HEK293T (cell line): ENCODE results near the gene NCS1.

ENCODE experiments used
- CTCF ChIA-PET: fragments of 350-600 bp; formaldehyde crosslinking; extraction: SDS; loops from one replicate; lab custom pipeline; 2021; ENCODE audit warnings: antibody characterized with exemption, inconsistent platforms; lab: Yijun Ruan, JAX
- POLR2A ChIA-PET: fragments of 350-600 bp; formaldehyde crosslinking; extraction: SDS; loops from one replicate; lab custom pipeline; 2020; ENCODE audit warnings: antibody characterized with exemption, inconsistent platforms; lab: Yijun Ruan, JAX
- DNase-seq: peaks from one replicate; pipeline ENCODE4 v3.0.0; 2012; ENCODE audit warnings: mixed read lengths; ENCODE audit errors: extremely low spot score
- ARNT ChIP-seq: fragments of 450-650 bp; IDR thresholded peaks from 2 replicates; pipeline ENCODE4 v1.6.1; 2017; ENCODE audit warnings: mild to moderate bottlenecking
- BHLHE40 ChIP-seq: fragments of 450-650 bp; IDR thresholded peaks from 2 replicates; pipeline ENCODE4 v1.6.1; 2016; ENCODE audit warnings: mild to moderate bottlenecking, moderate library complexity, borderline replicate concordance
- CTBP1 ChIP-seq: fragments of 450-650 bp; IDR thresholded peaks from 2 replicates; pipeline ENCODE4 v1.6.1; 2016; ENCODE audit warnings: borderline replicate concordance
- ELF4 ChIP-seq: fragments of 450-650 bp; IDR thresholded peaks from 2 replicates; pipeline ENCODE4 v1.6.1; 2017; ENCODE audit warnings: antibody characterized with exemption
- FOXA1 ChIP-seq: fragments of 450-650 bp; IDR thresholded peaks from 2 replicates; pipeline ENCODE4 v1.6.1; 2016; ENCODE audit warnings: mild to moderate bottlenecking
- FOXK2 ChIP-seq: fragments of 450-650 bp; IDR thresholded peaks from 2 replicates; pipeline ENCODE4 v1.6.1; 2016; ENCODE audit warnings: mild to moderate bottlenecking
- FOXM1 ChIP-seq: fragments of 450-650 bp; IDR thresholded peaks from 2 replicates; pipeline ENCODE4 v1.6.1; 2017; ENCODE audit warnings: mild to moderate bottlenecking, borderline replicate concordance
- HDGF ChIP-seq: fragments of 450-650 bp; IDR thresholded peaks from 2 replicates; pipeline ENCODE4 v1.6.1; 2017; ENCODE audit warnings: antibody characterized with exemption, borderline replicate concordance
- L3MBTL2 ChIP-seq: fragments of 450-650 bp; conservative IDR thresholded peaks from 2 replicates; pipeline ENCODE4 v1.6.1; 2016; ENCODE audit warnings: mild to moderate bottlenecking
- LEF1 ChIP-seq: fragments of 450-650 bp; IDR thresholded peaks from 2 replicates; pipeline ENCODE4 v1.6.1; 2017; ENCODE audit warnings: mild to moderate bottlenecking, borderline replicate concordance
- NFRKB ChIP-seq: fragments of 450-650 bp; IDR thresholded peaks from 2 replicates; pipeline ENCODE4 v1.6.1; 2016; ENCODE audit warnings: mild to moderate bottlenecking, moderate library complexity
- SP1 ChIP-seq: fragments of 450-650 bp; IDR thresholded peaks from 2 replicates; pipeline ENCODE4 v1.6.1; 2017
- SUZ12 ChIP-seq: fragments of 450-650 bp; IDR thresholded peaks from 2 replicates; pipeline ENCODE4 v1.6.1; 2016; ENCODE audit warnings: mild to moderate bottlenecking
- TARDBP ChIP-seq: fragments of 450-650 bp; IDR thresholded peaks from 2 replicates; pipeline ENCODE4 v1.6.1; 2016
- ZNF384 ChIP-seq: fragments of 450-650 bp; IDR thresholded peaks from 2 replicates; pipeline ENCODE4 v1.6.1; 2016
- TF ChIP-seq, protein P1 (sequence below): fragments of 450-650 bp; IDR thresholded peaks from 2 replicates; pipeline ENCODE4 v1.6.1; 2016

Gene NCS1

DNA sequence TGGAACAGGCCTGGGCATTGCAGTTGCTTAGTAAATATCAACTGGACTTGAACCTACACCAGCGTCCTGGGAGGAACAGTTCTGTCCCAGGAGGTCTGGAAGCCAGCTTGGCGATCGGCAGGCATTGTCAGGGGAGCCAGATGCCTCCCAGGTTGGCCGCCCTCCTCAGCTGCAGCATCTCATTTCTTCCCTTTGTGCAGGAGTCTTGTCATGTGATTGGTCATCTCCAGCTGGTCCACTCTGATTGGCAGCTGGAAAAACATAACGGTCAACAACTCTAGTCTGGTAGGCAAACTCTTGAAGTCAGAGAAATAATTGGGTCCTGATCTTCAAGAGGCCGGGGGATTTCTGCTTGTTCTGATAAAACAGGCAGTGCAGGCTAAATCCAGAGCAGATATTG lies 29.6 kb upstream of the NCS1 start:
- CTCF ChIA-PET, result no interaction called here
- TF ChIP-seq BHLHE40 (no peak), SP1 (no peak), ZNF384 (no peak), FOXK2 (no peak), ARNT (no peak), NFRKB (no peak), SUZ12 (no peak)
- TF ChIP-seq, protein P1, sequence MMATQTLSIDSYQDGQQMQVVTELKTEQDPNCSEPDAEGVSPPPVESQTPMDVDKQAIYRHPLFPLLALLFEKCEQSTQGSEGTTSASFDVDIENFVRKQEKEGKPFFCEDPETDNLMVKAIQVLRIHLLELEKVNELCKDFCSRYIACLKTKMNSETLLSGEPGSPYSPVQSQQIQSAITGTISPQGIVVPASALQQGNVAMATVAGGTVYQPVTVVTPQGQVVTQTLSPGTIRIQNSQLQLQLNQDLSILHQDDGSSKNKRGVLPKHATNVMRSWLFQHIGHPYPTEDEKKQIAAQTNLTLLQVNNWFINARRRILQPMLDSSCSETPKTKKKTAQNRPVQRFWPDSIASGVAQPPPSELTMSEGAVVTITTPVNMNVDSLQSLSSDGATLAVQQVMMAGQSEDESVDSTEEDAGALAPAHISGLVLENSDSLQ, result peak; percentile 42; the same call in 1 of the 2 replicates
- POLR2A ChIA-PET, result no interaction called here
- no peak for DNase-seq

GRCh38 chr9:130143279-130143893 lies 28.8 kb upstream of the NCS1 start:
- ChIA-PET POLR2A (no interaction called here), CTCF (interaction anchor here (0.6 kb wide), 1 partner anchor 9 kb away, joined by 4 read pairs; no protein-coding TSS in a partner anchor)

DNA sequence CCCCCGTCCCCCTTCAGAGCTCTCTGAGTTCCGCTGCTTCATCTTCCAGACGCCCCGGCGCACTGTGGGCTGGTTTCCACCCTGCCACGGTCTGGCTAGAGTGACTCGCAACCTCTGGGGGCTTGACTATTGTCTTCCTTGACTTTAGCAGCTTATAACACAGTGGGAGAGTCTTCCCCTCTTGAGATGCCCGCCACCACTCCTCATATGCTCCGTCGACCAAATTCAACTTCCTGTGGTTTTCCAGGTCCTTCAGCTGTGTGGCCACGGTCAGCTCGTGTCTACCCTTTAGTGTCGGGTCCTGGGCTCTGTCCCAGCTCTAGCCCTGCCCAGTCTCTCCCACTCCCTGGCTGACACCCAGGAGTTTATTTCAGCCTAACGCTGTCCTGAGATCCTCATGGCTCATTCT lies 28.2 kb upstream of the NCS1 start:
- no peak for DNase-seq
- ChIA-PET CTCF (interaction anchor here (0.6 kb wide), 1 partner anchor 10 kb away, joined by 4 read pairs; no protein-coding TSS in a partner anchor), POLR2A (no interaction called here)

More at GRCh38 chr9:130143279-130143893, 28.8 kb upstream of the NCS1 start:
- TF ChIP-seq FOXM1 (no peak), L3MBTL2 (no peak), ELF4 (no peak), BHLHE40 (no peak), ZNF384 (no peak), FOXK2 (no peak), SUZ12 (no peak), TARDBP (no peak), CTBP1 (no peak), FOXA1 (no peak), SP1 (no peak), LEF1 (no peak), HDGF (no peak), NFRKB (no peak), ARNT (no peak)
- TF ChIP-seq, protein P1, result no peak
- no peak for DNase-seq

DNA sequence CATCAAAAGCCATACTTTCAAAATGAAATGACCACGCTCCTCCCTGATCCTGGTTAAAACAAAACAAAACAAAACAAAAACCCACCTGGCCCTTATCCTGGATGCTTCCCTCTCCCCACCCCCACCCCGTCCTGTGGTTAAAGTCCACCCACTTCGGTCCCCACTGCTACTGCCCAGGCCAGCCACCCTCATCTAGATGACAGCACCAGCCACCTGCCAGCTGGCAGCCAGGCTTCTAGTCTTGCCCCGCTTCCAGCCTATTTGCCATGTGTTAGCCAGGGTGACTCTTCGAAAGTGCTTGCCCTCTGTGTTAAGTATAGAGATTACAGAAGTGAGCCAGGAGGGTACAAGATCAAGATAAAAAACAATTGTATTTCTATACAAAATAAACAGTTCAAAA lies 27.5 kb upstream of the NCS1 start:
- CTCF ChIA-PET, result no interaction called here
- POLR2A ChIA-PET, result no interaction called here
- DNase-seq, result no peak
- no peak for TF ChIP-seq HDGF
- TF ChIP-seq SUZ12, result no peak
- no peak for TF ChIP-seq BHLHE40
- TF ChIP-seq FOXK2, result no peak
- TF ChIP-seq ELF4, result no peak
- no peak for TF ChIP-seq TARDBP
- no peak for TF ChIP-seq L3MBTL2
- no peak for TF ChIP-seq ZNF384
- TF ChIP-seq, protein P1, result no peak

More for the DNA sequence above, 28.2 kb upstream of the NCS1 start:
- TF ChIP-seq SP1 (no peak), L3MBTL2 (no peak), HDGF (no peak), NFRKB (no peak)

DNA sequence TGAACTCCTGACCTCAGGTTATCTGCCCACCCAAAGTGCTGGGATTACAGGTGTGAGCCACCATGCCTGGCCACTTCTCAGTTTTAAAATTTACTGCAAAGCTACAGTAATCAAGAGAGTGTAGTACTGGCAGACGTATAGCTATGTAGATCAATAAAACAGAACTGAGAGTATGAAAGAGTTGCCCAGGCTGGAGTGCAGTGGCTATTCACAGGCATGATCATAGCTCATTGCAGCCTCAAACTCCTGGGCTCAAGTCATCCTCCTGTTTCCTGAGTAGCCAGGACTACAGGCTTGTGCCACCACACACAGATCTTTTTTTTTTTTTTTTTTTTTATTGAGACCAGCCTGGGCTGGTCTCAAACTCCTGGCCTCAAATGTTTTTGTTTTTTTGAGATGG lies 26.5 kb upstream of the NCS1 start:
- DNase-seq, result no peak
- CTCF ChIA-PET, result interaction anchor here (0.6 kb wide), 1 partner anchor 55 kb away, joined by 3 read pairs; no protein-coding TSS in a partner anchor
- TF ChIP-seq, protein P1, result no peak
- TF ChIP-seq SUZ12, result no peak
- TF ChIP-seq CTBP1, result no peak
- POLR2A ChIA-PET, result no interaction called here

DNA sequence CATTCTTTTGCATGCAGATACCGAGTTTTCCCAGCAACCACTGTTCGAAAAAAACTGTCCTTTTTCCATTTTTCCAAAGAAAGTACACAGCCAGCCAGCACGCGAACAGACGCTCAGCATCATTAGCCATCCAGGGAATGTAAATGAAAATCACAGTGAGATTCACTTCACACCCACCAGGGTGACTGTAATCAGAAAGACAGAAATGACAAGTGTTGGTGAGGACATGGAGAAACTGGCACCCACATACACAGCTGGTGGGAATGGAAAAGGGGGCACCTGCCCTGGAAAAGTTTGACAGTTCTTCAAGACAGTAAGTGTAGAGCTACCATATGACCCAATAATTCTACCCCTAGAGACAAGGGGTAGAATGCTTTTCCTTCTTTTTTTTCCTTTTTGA lies 25.0 kb upstream of the NCS1 start:
- CTCF ChIA-PET, result no interaction called here
- TF ChIP-seq BHLHE40, result no peak
- TF ChIP-seq SP1, result no peak
- TF ChIP-seq ARNT, result no peak
- TF ChIP-seq LEF1, result no peak
- TF ChIP-seq CTBP1, result no peak
- TF ChIP-seq FOXK2, result no peak
- TF ChIP-seq SUZ12, result no peak
- no peak for TF ChIP-seq TARDBP
- no peak for TF ChIP-seq ELF4
- no peak for TF ChIP-seq FOXM1
- TF ChIP-seq FOXA1, result no peak
- no peak for DNase-seq
- POLR2A ChIA-PET, result no interaction called here
